Keratinocyte (primary cell): ENCODE measurements around the gene DBNDD2. TPM values are rescaled to one million over a fixed set of nuclear protein-coding genes. Genes with fewer than 3 reads are reported as not detected.

Experiments
- DNase-seq: peaks from one replicate; pipeline ENCODE4 v3.0.0-alpha.2; 2011; ENCODE audit warnings: low read depth, missing footprints, low spot score
- FAIRE-seq: peaks from 2 replicates; lab custom pipeline; 2011; peaks lifted over from hg19 to GRCh38; lab: Jason Lieb, UNC
- H2AFZ ChIP-seq: 2 replicates; pipeline ENCODE4 v1.6.0; 2012; ENCODE audit warnings: low read length, control low read depth, inconsistent platforms; ENCODE audit not compliant: control insufficient read depth
- H3K27ac ChIP-seq: 2 replicates; pipeline ENCODE4 v1.5.1; 2011; ENCODE audit warnings: low read length; ENCODE audit not compliant: control insufficient read depth, insufficient read depth
- H3K27me3 ChIP-seq: 3 replicates; pipeline ENCODE4 v1.6.0; 2011; ENCODE audit warnings: low read length; ENCODE audit not compliant: control insufficient read depth, insufficient read depth; ENCODE audit errors: extremely low read depth
- H3K36me3 ChIP-seq, 2 experiments: 2 replicates in 1 of 2; 3 replicates in 1 of 2; pipeline ENCODE4 v1.5.1; 2011; ENCODE audit warnings: low read length in 2 of 2, mild to moderate bottlenecking in 1 of 2; ENCODE audit not compliant: control insufficient read depth in 2 of 2, insufficient read depth in 2 of 2; ENCODE audit errors: extremely low read depth in 1 of 2
- H3K4me1 ChIP-seq: 3 replicates; pipeline ENCODE4 v1.5.1; 2011; ENCODE audit warnings: low read length; ENCODE audit not compliant: control insufficient read depth, insufficient read depth; ENCODE audit errors: extremely low read depth
- H3K4me2 ChIP-seq: 3 replicates; pipeline ENCODE4 v1.6.0; 2011; ENCODE audit warnings: low read depth, low read length; ENCODE audit not compliant: control insufficient read depth, insufficient read depth; ENCODE audit errors: extremely low read depth
- H3K4me3 ChIP-seq, 3 experiments: fragments of 200-600 bp in 1 of 3; sonication (generic) in 1 of 3; 2 replicates in 2 of 3; 3 replicates in 1 of 3; pipeline ENCODE4 v1.5.1; 2011 to 2016; ENCODE audit warnings: low read length in 3 of 3, mild to moderate bottlenecking in 3 of 3, control low read depth in 2 of 3, inconsistent platforms in 1 of 3, low read depth in 1 of 3, mixed read lengths in 1 of 3, mixed run types in 1 of 3, moderate library complexity in 1 of 3; ENCODE audit not compliant: control insufficient read depth in 2 of 3, insufficient read depth in 2 of 3; ENCODE audit errors: extremely low read depth in 1 of 3
- H3K79me2 ChIP-seq: 2 replicates; pipeline ENCODE4 v1.6.0; 2012; ENCODE audit warnings: low read length; ENCODE audit not compliant: control insufficient read depth, insufficient read depth
- H3K9ac ChIP-seq: 3 replicates; pipeline ENCODE4 v1.6.0; 2011; ENCODE audit warnings: low read length; ENCODE audit not compliant: control insufficient read depth, insufficient read depth; ENCODE audit errors: extremely low read depth
- H3K9me1 ChIP-seq: 3 replicates; pipeline ENCODE4 v1.6.0; 2011; ENCODE audit warnings: low read length; ENCODE audit not compliant: control insufficient read depth, insufficient read depth; ENCODE audit errors: extremely low read depth
- H3K9me3 ChIP-seq: 2 replicates; pipeline ENCODE4 v1.5.1; 2012; ENCODE audit warnings: low read depth, low read length; ENCODE audit not compliant: control insufficient read depth
- H4K20me1 ChIP-seq: 3 replicates; pipeline ENCODE4 v1.6.0; 2011; ENCODE audit warnings: low read length; ENCODE audit not compliant: control insufficient read depth, insufficient read depth; ENCODE audit errors: extremely low read depth
- EZH2 ChIP-seq: IDR thresholded peaks from one replicate; pipeline ENCODE4 v1.6.1; 2012; ENCODE audit warnings: inconsistent platforms, mild to moderate bottlenecking, low read length, moderate library complexity
- dilution Hi-C: fragments of 300-500 bp; cut with MboI; formaldehyde crosslinking; loops from one replicate; pipeline ENCODE4 v1.7.0; 2020; ENCODE audit warnings: low sequenced_read_pairs; ENCODE audit not compliant: extremely low pct_ligation_motif_present
- polyA plus RNA-seq, 5 experiments: library from polyadenylated mRNA; depleted of rRNA in 3 of 5; stranded (reverse) in 3 of 5; stranded (forward) in 1 of 5; unstranded in 1 of 5; fragments of >200 nt; gene quantifications; 1 replicate in 1 of 5; 2 replicates in 3 of 5; 3 replicates in 1 of 5; pipeline versions ENCODE4 v1.2.1 to v1.2.3, GENCODE V29; 2011 to 2012; ENCODE audit warnings: missing spikeins in 2 of 5, low read depth in 1 of 5, low replicate concordance in 1 of 5
- TF ChIP-seq, protein P1 (sequence below), 3 experiments: IDR thresholded peaks in 1 of 3; conservative IDR thresholded peaks in 1 of 3; optimal IDR thresholded peaks in 1 of 3; 2 replicates in 2 of 3; 3 replicates in 1 of 3; pipeline versions ENCODE3 to v1.5.1; 2011; ENCODE audit warnings: low read length in 3 of 3, mild to moderate bottlenecking in 3 of 3, moderate library complexity in 2 of 3, control low read depth in 1 of 3, inconsistent platforms in 1 of 3; ENCODE audit not compliant: insufficient read depth in 2 of 3; ENCODE audit errors: extremely low read depth in 1 of 3

DBNDD2 gene
- polyA plus RNA-seq, 1 donor (not counting 4 experiments of a cell fraction or from before 2014, with no cell fraction given), result 37.4 TPM

GRCh38 chr20:45372241-45372640 is 35.8 kb upstream of the DBNDD2 start:
- Histone ChIP-seq H3K79me2 (no peaks in the 10 kb centered on the region), H3K9ac (no peak overlapping the region), H3K27ac (no peak overlapping the region), H4K20me1 (no peaks in the 10 kb centered on the region), H3K9me1 (no peaks in the 10 kb centered on the region), H3K4me3 (no peak overlapping the region), H3K9me3 (no peaks in the 10 kb centered on the region), H3K27me3 (no peaks in the 10 kb centered on the region), H2AFZ (no peak overlapping the region), H3K4me1 (peaks cover 5% of the 10 kb centered on the region), H3K4me2 (no peak overlapping the region), H3K36me3 (peaks cover 5 to 8% of the 10 kb centered on the region in 2 experiments)
- DNase-seq (no peak), FAIRE-seq (no peak)
- no peak for TF ChIP-seq EZH2
- TF ChIP-seq, protein P1, sequence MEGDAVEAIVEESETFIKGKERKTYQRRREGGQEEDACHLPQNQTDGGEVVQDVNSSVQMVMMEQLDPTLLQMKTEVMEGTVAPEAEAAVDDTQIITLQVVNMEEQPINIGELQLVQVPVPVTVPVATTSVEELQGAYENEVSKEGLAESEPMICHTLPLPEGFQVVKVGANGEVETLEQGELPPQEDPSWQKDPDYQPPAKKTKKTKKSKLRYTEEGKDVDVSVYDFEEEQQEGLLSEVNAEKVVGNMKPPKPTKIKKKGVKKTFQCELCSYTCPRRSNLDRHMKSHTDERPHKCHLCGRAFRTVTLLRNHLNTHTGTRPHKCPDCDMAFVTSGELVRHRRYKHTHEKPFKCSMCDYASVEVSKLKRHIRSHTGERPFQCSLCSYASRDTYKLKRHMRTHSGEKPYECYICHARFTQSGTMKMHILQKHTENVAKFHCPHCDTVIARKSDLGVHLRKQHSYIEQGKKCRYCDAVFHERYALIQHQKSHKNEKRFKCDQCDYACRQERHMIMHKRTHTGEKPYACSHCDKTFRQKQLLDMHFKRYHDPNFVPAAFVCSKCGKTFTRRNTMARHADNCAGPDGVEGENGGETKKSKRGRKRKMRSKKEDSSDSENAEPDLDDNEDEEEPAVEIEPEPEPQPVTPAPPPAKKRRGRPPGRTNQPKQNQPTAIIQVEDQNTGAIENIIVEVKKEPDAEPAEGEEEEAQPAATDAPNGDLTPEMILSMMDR (optimal IDR thresholded peaks at IDR 0.05 in 1 of 3, IDR thresholded peaks at IDR 0.05 in 1 of 3, conservative IDR thresholded peaks at IDR 0.05 in 1 of 3; ENCODE audit: extremely low read depth in 1 of 3, insufficient read depth in 2 of 3, low read length in 3 of 3), result no peak
- dilution Hi-C loops, result no loop called here

GRCh38 chr20:45372646-45373352 is 35.3 kb upstream of the DBNDD2 start:
- TF ChIP-seq, protein P1 (optimal IDR thresholded peaks at IDR 0.05 in 1 of 3, IDR thresholded peaks at IDR 0.05 in 1 of 3, conservative IDR thresholded peaks at IDR 0.05 in 1 of 3; ENCODE audit: extremely low read depth in 1 of 3, insufficient read depth in 2 of 3, low read length in 3 of 3), result no peak
- no peak for TF ChIP-seq EZH2
- dilution Hi-C loops, result no loop called here

More at GRCh38 chr20:45372646-45373352, 35.3 kb upstream of the DBNDD2 start:
- Histone ChIP-seq H3K9ac (peak overlapping the region; percentile 52), H3K36me3 (peaks cover 0 to 5% of the 10 kb centered on the region in 2 experiments), H3K4me2 (peak overlapping the region; percentile 92), H3K27me3 (no peaks in the 10 kb centered on the region), H3K4me1 (peaks cover 5% of the 10 kb centered on the region), H4K20me1 (no peaks in the 10 kb centered on the region), H3K9me3 (no peaks in the 10 kb centered on the region), H2AFZ (peak overlapping the region; percentile 92), H3K4me3 (peak overlapping the region in 2 of 3 experiments; percentile 70 to 73), H3K27ac (no peak overlapping the region), H3K9me1 (no peaks in the 10 kb centered on the region), H3K79me2 (no peaks in the 10 kb centered on the region)
- FAIRE-seq (no peak), DNase-seq (no peak)
